ENCODE data around the gene PDIA5.

PDIA5 gene

GRCh38 chr3:123038751-123039150 is 28.1 kb upstream of the PDIA5 start:
- no peak for DNase-seq

- no peak for DNase-seq
Measured at GRCh38 chr3:123039178-123039577, 27.6 kb upstream of the PDIA5 start.

- no peak for DNase-seq
Measured at GRCh38 chr3:123042413-123042812, 24.4 kb upstream of the PDIA5 start.

- no peak for DNase-seq
Measured at GRCh38 chr3:123044981-123045763, 21.7 kb upstream of the PDIA5 start.

GRCh38 chr3:123046262-123047061 is 20.4 kb upstream of the PDIA5 start:
- DNase-seq: no peak

GRCh38 chr3:123047062-123047319 is 19.8 kb upstream of the PDIA5 start:
- no peak for DNase-seq

GRCh38 chr3:123048480-123049237 is 18.2 kb upstream of the PDIA5 start:
- no peak for DNase-seq

GRCh38 chr3:123050666-123051065 is 16.2 kb upstream of the PDIA5 start:
- no peak for DNase-seq

- no peak for DNase-seq
Measured at GRCh38 chr3:123053107-123053506, 13.7 kb upstream of the PDIA5 start.

GRCh38 chr3:123054109-123054778 is 12.6 kb upstream of the PDIA5 start:
- no peak for DNase-seq

GRCh38 chr3:123054931-123055330 is 11.9 kb upstream of the PDIA5 start:
- DNase-seq: no peak

- DNase-seq: no peak
Measured at GRCh38 chr3:123055352-123055751, 11.5 kb upstream of the PDIA5 start.

- no peak for DNase-seq
Measured at GRCh38 chr3:123058505-123058904, 8.3 kb upstream of the PDIA5 start.

GRCh38 chr3:123060054-123060453 is 6.8 kb upstream of the PDIA5 start:
- DNase-seq: no peak

GRCh38 chr3:123061856-123062255 is 5.0 kb upstream of the PDIA5 start:
- DNase-seq: no peak

- DNase-seq: no peak
Measured at GRCh38 chr3:123063034-123063433, 3.8 kb upstream of the PDIA5 start.

- DNase-seq: no peak
Measured at GRCh38 chr3:123064506-123064905, 2.3 kb upstream of the PDIA5 start.

- DNase-seq: no peak
Measured at GRCh38 chr3:123064914-123065313, 1.9 kb upstream of the PDIA5 start.

- no peak for DNase-seq
Measured at GRCh38 chr3:123066599-123066895, 278 bp upstream of the PDIA5 start.

- DNase-seq: no peak
Measured at GRCh38 chr3:123067689-123068600, 1.1 kb downstream of the PDIA5 start.

GRCh38 chr3:123068601-123069381 is 2.0 kb downstream of the PDIA5 start:
- no peak for DNase-seq

Measured in right kidney (tissue), 1 donor.